Measurements from ENCODE around the gene AGPAT3. TPM values are rescaled to one million over a fixed set of nuclear protein-coding genes. Genes with fewer than 3 reads are reported as not detected.

AGPAT3 gene
- total RNA-seq, 4 donors from 2014 or later, result 61.0 to 77.9 (median 69.4) TPM

DNA sequence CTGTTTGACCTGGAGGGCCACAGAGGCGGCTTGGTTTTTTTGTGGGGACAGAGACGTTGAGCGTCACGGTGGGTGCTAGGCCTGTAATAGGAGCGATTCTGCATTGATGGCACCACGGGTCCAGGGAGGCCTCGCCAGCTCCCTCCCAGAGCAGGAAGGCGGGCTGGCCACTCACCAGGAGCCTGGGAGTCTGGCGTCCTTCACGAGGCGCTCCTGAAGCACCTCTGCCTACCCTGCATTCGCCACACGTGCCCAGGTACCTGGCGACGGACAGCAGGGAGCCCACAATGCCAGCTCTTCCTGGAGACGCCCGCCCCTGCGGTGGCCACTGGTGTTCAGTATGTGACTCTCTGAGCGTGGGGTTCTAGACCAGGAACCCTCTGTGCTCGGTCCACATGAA, 77.2 kb downstream of the AGPAT3 start:
- Histone ChIP-seq H3K27ac (no peak overlapping the region), H3K36me3 (peaks cover 19% of the 10 kb centered on the region), H3K27me3 (no peaks in the 10 kb centered on the region), H3K9me3 (no peaks in the 10 kb centered on the region), H3K4me3 (no peak overlapping the region), H3K4me1 (peaks cover 22% of the 10 kb centered on the region)
- 88% methylated on average over 13 of the region's 20 CpGs for WGBS
- TF ChIP-seq POLR2AphosphoS5 (IDR thresholded peaks at IDR 0.05), result no peak
- DNase-seq (ENCODE audit: low spot score in 2 of 2), result no peak

DNA sequence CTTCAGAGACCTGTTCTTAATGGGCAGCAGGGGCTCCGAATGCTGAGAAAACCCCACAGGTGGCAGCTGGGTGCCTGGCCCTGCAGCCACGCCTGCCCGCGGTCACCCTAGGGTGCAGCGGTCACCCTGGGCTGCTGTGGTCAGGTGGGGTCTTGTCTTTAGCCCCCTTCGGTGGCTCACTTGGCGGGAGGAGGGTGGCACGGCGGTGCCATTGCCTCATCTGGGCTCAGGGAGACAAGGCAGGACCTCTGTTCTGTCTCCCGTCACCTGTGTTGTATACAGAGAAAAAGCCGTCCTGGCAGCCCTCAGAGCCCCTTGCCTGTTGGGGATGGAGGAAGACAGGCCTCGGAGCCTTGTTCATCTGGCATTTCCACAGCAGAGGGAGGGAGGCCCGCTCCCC, 77.6 kb downstream of the AGPAT3 start:
- H3K4me3 ChIP-seq, result no peak overlapping the region
- peaks cover 22% of the 10 kb centered on the region for H3K4me1 ChIP-seq
- peaks cover 20% of the 10 kb centered on the region for H3K36me3 ChIP-seq
- DNase-seq (ENCODE audit: low spot score in 2 of 2), result no peak
- H3K27me3 ChIP-seq, result no peaks in the 10 kb centered on the region
- no peaks in the 10 kb centered on the region for H3K9me3 ChIP-seq
- TF ChIP-seq, protein P1, sequence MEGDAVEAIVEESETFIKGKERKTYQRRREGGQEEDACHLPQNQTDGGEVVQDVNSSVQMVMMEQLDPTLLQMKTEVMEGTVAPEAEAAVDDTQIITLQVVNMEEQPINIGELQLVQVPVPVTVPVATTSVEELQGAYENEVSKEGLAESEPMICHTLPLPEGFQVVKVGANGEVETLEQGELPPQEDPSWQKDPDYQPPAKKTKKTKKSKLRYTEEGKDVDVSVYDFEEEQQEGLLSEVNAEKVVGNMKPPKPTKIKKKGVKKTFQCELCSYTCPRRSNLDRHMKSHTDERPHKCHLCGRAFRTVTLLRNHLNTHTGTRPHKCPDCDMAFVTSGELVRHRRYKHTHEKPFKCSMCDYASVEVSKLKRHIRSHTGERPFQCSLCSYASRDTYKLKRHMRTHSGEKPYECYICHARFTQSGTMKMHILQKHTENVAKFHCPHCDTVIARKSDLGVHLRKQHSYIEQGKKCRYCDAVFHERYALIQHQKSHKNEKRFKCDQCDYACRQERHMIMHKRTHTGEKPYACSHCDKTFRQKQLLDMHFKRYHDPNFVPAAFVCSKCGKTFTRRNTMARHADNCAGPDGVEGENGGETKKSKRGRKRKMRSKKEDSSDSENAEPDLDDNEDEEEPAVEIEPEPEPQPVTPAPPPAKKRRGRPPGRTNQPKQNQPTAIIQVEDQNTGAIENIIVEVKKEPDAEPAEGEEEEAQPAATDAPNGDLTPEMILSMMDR (IDR thresholded peaks at IDR 0.05), result no peak
- TF ChIP-seq POLR2AphosphoS5 (IDR thresholded peaks at IDR 0.05), result no peak
- no peak for TF ChIP-seq POLR2A (IDR thresholded peaks at IDR 0.05)
- no peak for TF ChIP-seq EP300 (IDR thresholded peaks at IDR 0.05)
- WGBS, result no CpG with 5 or more reads among the region's 13 CpGs
- H3K27ac ChIP-seq, result no peak overlapping the region

- peaks cover 20% of the 10 kb centered on the region for H3K36me3 ChIP-seq
- WGBS, result 93% methylated on average over 22 of the region's 30 CpGs
- no peak for DNase-seq (ENCODE audit: low spot score in 2 of 2)
- no peak overlapping the region for H3K4me3 ChIP-seq
- H3K9me3 ChIP-seq, result no peaks in the 10 kb centered on the region
- H3K27ac ChIP-seq, result no peak overlapping the region
- peaks cover 18% of the 10 kb centered on the region for H3K4me1 ChIP-seq
- no peaks in the 10 kb centered on the region for H3K27me3 ChIP-seq
- TF ChIP-seq POLR2AphosphoS5 (IDR thresholded peaks at IDR 0.05) (no peak), EP300 (IDR thresholded peaks at IDR 0.05) (no peak), POLR2A (IDR thresholded peaks at IDR 0.05) (no peak)
- TF ChIP-seq, protein P1 (IDR thresholded peaks at IDR 0.05), result no peak
Observed at GRCh38 chr21:43943512-43944077, 78.6 kb downstream of the AGPAT3 start.

GRCh38 chr21:43944078-43944633, 79.1 kb downstream of the AGPAT3 start:
- no peak for TF ChIP-seq POLR2A (IDR thresholded peaks at IDR 0.05)

GRCh38 chr21:43944757-43945156, 79.7 kb downstream of the AGPAT3 start:
- WGBS, result 66% methylated on average over 10 of the region's 12 CpGs
- Histone ChIP-seq H3K9me3 (no peaks in the 10 kb centered on the region), H3K4me1 (peaks cover 9% of the 10 kb centered on the region), H3K36me3 (peaks cover 19% of the 10 kb centered on the region), H3K27me3 (no peaks in the 10 kb centered on the region), H3K4me3 (no peak overlapping the region), H3K27ac (no peak overlapping the region)
- DNase-seq (ENCODE audit: low spot score in 2 of 2), result no peak
- TF ChIP-seq POLR2AphosphoS5 (IDR thresholded peaks at IDR 0.05), result no peak
- TF ChIP-seq, protein P1 (IDR thresholded peaks at IDR 0.05), result no peak
- no peak for TF ChIP-seq EP300 (IDR thresholded peaks at IDR 0.05)
- no peak for TF ChIP-seq POLR2A (IDR thresholded peaks at IDR 0.05)

More at GRCh38 chr21:43944078-43944633, 79.1 kb downstream of the AGPAT3 start:
- Histone ChIP-seq H3K27ac (no peak overlapping the region), H3K4me3 (no peak overlapping the region), H3K4me1 (peaks cover 12% of the 10 kb centered on the region), H3K27me3 (no peaks in the 10 kb centered on the region), H3K9me3 (no peaks in the 10 kb centered on the region), H3K36me3 (peaks cover 20% of the 10 kb centered on the region)
- no peak for DNase-seq (ENCODE audit: low spot score in 2 of 2)
- 100% methylated on average over 1 of the region's 20 CpGs for WGBS

DNA sequence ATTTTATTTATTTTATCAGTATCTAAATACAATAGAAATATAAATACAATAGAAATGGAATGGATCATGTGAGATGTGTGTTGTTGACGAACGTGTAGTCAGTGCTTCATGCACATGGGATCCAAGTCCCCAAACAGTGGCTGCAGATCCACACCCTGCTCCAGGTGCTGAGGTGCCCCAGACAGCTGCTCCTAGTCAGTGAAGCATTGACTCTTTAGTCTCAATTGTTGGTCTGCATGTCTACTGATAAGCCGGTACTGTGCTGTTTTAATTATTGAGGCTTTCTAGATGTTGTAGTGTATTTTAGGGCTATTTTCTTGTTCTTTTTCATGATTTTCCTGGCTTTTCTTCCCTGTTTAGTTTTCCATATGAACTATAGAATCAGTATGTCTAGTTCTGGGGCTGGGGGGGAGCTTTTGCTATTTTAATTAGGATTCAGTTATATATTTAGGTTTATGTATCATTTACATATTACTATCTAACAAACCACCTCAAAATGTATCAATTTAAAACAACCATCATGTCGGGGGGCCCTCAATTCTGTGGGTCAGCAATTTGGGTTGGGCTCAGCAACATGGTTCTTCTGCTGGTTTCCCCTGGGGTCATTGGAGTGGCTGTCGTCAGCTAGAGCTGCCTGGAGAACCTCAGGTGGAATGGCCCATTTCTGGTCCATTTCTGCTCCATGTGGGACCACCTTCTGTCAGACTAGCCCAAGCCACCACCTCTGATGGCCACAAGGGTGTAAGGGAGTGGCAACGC, 83.9 kb downstream of the AGPAT3 start:
- no peak for DNase-seq (ENCODE audit: low spot score in 2 of 2)
- WGBS, result 88% methylated on average over 6 of the region's 6 CpGs
- Histone ChIP-seq H3K9me3 (no peaks in the 10 kb centered on the region), H3K4me3 (no peak overlapping the region), H3K36me3 (peaks cover 4% of the 10 kb centered on the region), H3K27ac (no peak overlapping the region), H3K4me1 (peaks cover 6% of the 10 kb centered on the region), H3K27me3 (no peaks in the 10 kb centered on the region)
- no peak for TF ChIP-seq POLR2AphosphoS5 (IDR thresholded peaks at IDR 0.05)
- no peak for TF ChIP-seq POLR2A (IDR thresholded peaks at IDR 0.05)
- TF ChIP-seq, protein P1 (IDR thresholded peaks at IDR 0.05), result no peak
- no peak for TF ChIP-seq EP300 (IDR thresholded peaks at IDR 0.05)

All from suprapubic skin (tissue), 4 donors.